ELR (cell line): ENCODE data around the gene RASGRF1.

Experiments
- DNase-seq: peaks from one replicate; pipeline ENCODE4 v3.0.0-alpha.2; 2015; ENCODE audit warnings: low read depth

Gene RASGRF1

GRCh38 chr15:79065706-79066376 lies 24.7 kb downstream of the RASGRF1 start:
- no peak for DNase-seq

- no peak for DNase-seq
Observed at GRCh38 chr15:79065361-79065705, 25.2 kb downstream of the RASGRF1 start.

GRCh38 chr15:79064496-79064895 lies 26.1 kb downstream of the RASGRF1 start:
- no peak for DNase-seq

GRCh38 chr15:79060175-79060574 lies 30.4 kb downstream of the RASGRF1 start:
- no peak for DNase-seq

- no peak for DNase-seq
Observed at GRCh38 chr15:79059081-79059572, 31.5 kb downstream of the RASGRF1 start.

- no peak for DNase-seq
Observed at GRCh38 chr15:79058260-79058850, 32.2 kb downstream of the RASGRF1 start.

GRCh38 chr15:79057050-79057449 lies 33.5 kb downstream of the RASGRF1 start:
- no peak for DNase-seq

GRCh38 chr15:79054350-79054749 lies 36.2 kb downstream of the RASGRF1 start:
- DNase-seq = no peak

- DNase-seq = no peak
Observed at GRCh38 chr15:79053894-79054293, 36.7 kb downstream of the RASGRF1 start.

- no peak for DNase-seq
Observed at GRCh38 chr15:79051941-79052731, 38.4 kb downstream of the RASGRF1 start.

- no peak for DNase-seq
Observed at GRCh38 chr15:79051029-79051428, 39.6 kb downstream of the RASGRF1 start.

- no peak for DNase-seq
Observed at GRCh38 chr15:79050341-79050740, 40.2 kb downstream of the RASGRF1 start.

GRCh38 chr15:79049416-79049815 lies 41.2 kb downstream of the RASGRF1 start:
- no peak for DNase-seq

GRCh38 chr15:79047676-79048439 lies 42.7 kb downstream of the RASGRF1 start:
- DNase-seq = no peak

- no peak for DNase-seq
Observed at GRCh38 chr15:79046691-79047404, 43.7 kb downstream of the RASGRF1 start.

- DNase-seq = no peak
Observed at GRCh38 chr15:79045041-79045440, 45.5 kb downstream of the RASGRF1 start.

GRCh38 chr15:79042213-79042928 lies 48.2 kb downstream of the RASGRF1 start:
- no peak for DNase-seq

- no peak for DNase-seq
Observed at GRCh38 chr15:79041601-79042168, 48.9 kb downstream of the RASGRF1 start.

GRCh38 chr15:79037848-79038247 lies 52.7 kb downstream of the RASGRF1 start:
- DNase-seq = no peak

GRCh38 chr15:79036323-79036722 lies 54.3 kb downstream of the RASGRF1 start:
- DNase-seq = no peak

- DNase-seq = no peak
Observed at GRCh38 chr15:79035814-79036213, 54.8 kb downstream of the RASGRF1 start.
